Smooth muscle cell (in vitro differentiated cells): Measurements from ENCODE around the gene KCNMA1. TPM values are rescaled to one million over a fixed set of nuclear protein-coding genes. Genes with fewer than 3 reads are reported as not detected.

Experiments
- DNase-seq: peaks from one replicate; lab custom pipeline; 2025; ENCODE audit not compliant: unreplicated experiment; lab: John Stamatoyannopoulos, UW
- H2AFZ ChIP-seq: fragments of 200-600 bp; sonication (generic); 2 replicates; pipeline ENCODE4 v1.6.0; 2016; ENCODE audit warnings: antibody characterized with exemption, low read depth, mild to moderate bottlenecking
- H3F3A ChIP-seq: fragments of 200-600 bp; sonication (generic); 2 replicates; pipeline ENCODE4 v1.6.0; 2017; ENCODE audit warnings: antibody characterized with exemption, low read depth
- H3K27ac ChIP-seq: fragments of 200-600 bp; sonication (generic); 2 replicates; pipeline ENCODE4 v1.5.1; 2016; ENCODE audit warnings: low read depth, mild to moderate bottlenecking
- H3K27me3 ChIP-seq: fragments of 200-600 bp; sonication (generic); 2 replicates; pipeline ENCODE4 v1.6.1; 2016; ENCODE audit warnings: low read depth, mild to moderate bottlenecking
- H3K36me3 ChIP-seq: fragments of 200-600 bp; sonication (generic); 2 replicates; pipeline ENCODE4 v1.5.1; 2016; ENCODE audit warnings: low read depth
- H3K4me1 ChIP-seq: fragments of 200-600 bp; sonication (generic); 2 replicates; pipeline ENCODE4 v1.5.1; 2016; ENCODE audit warnings: low read depth
- H3K4me2 ChIP-seq: fragments of 200-600 bp; sonication (generic); 2 replicates; pipeline ENCODE4 v1.6.0; 2016; ENCODE audit warnings: mild to moderate bottlenecking
- H3K4me3 ChIP-seq: fragments of 200-600 bp; sonication (generic); 2 replicates; pipeline ENCODE4 v1.5.1; 2016; ENCODE audit warnings: mild to moderate bottlenecking
- H3K79me2 ChIP-seq: fragments of 200-600 bp; sonication (generic); 2 replicates; pipeline ENCODE4 v1.6.0; 2016; ENCODE audit warnings: low read depth, mild to moderate bottlenecking
- H3K9ac ChIP-seq: fragments of 200-600 bp; sonication (generic); 2 replicates; pipeline ENCODE4 v1.6.0; 2016; ENCODE audit warnings: low read depth
- H3K9me3 ChIP-seq: fragments of 200-600 bp; sonication (generic); replicated peaks from 2 replicates; pipeline ENCODE4 v1.5.1; 2016; ENCODE audit warnings: low read depth
- H4K20me1 ChIP-seq: fragments of 200-600 bp; sonication (generic); 2 replicates; pipeline ENCODE4 v1.6.0; 2016; ENCODE audit warnings: low read depth
- CTCF ChIP-seq: fragments of 200-600 bp; sonication (generic); IDR thresholded peaks from 2 replicates; pipeline ENCODE4 v1.5.1; 2017; ENCODE audit warnings: borderline replicate concordance, mild to moderate bottlenecking, antibody characterized with exemption; ENCODE audit not compliant: insufficient read depth, poor library complexity, severe bottlenecking
- WGBS: methylation state at CpG from one replicate; pipeline ENCODE4 v1.1.7; 2016; ENCODE audit warnings: low lambda C conversion rate; 5-methylcytosine and 5-hydroxymethylcytosine counted together
- polyA plus RNA-seq: library from polyadenylated mRNA; unstranded; fragments of >200 nt; fragmentation: Nextera tagmentation; extraction: Ambion mirVana; gene quantifications from 2 replicates; pipeline ENCODE4 v1.2.1, GENCODE V29; 2016
- total RNA-seq: library from RNA; depleted of rRNA; stranded (reverse); fragments of >200 nt; gene quantifications from 2 replicates; pipeline ENCODE4 v1.2.3, GENCODE V29; 2014

The KCNMA1 gene
- total and polyA plus RNA-seq, 2 experiments from 2014 or later, result 9.1 to 23.4 TPM

- Histone ChIP-seq H3K27me3 (no peaks in the 10 kb centered on the region), H2AFZ (no peak overlapping the region), H3K79me2 (no peaks in the 10 kb centered on the region), H4K20me1 (no peaks in the 10 kb centered on the region), H3K27ac (no peak overlapping the region), H3K4me1 (no peaks in the 10 kb centered on the region), H3K9ac (no peak overlapping the region), H3K36me3 (no peaks in the 10 kb centered on the region), H3K4me3 (no peak overlapping the region), H3F3A (no peaks in the 10 kb centered on the region), H3K9me3 (no peaks in the 10 kb centered on the region), H3K4me2 (no peak overlapping the region)
- DNase-seq, result no peak
- TF ChIP-seq CTCF, result no peak
Observed at GRCh38 chr10:77541944-77542343, 95.7 kb downstream of the KCNMA1 start.

GRCh38 chr10:77541247-77541646 is 96.4 kb downstream of the KCNMA1 start:
- no peak for TF ChIP-seq CTCF

GRCh38 chr10:77539147-77539935 is 98.3 kb downstream of the KCNMA1 start:
- Histone ChIP-seq H3K27me3 (no peaks in the 10 kb centered on the region), H3K4me1 (no peaks in the 10 kb centered on the region), H3K4me3 (no peak overlapping the region), H3K36me3 (no peaks in the 10 kb centered on the region), H4K20me1 (no peaks in the 10 kb centered on the region), H3K9me3 (no peaks in the 10 kb centered on the region), H2AFZ (no peak overlapping the region), H3F3A (no peaks in the 10 kb centered on the region), H3K27ac (no peak overlapping the region), H3K9ac (no peak overlapping the region), H3K79me2 (no peaks in the 10 kb centered on the region), H3K4me2 (no peak overlapping the region)
- DNase-seq, result no peak
- WGBS, result 70% methylated on average over 7 of the region's 7 CpGs
- no peak for TF ChIP-seq CTCF

More at GRCh38 chr10:77541247-77541646, 96.4 kb downstream of the KCNMA1 start:
- Histone ChIP-seq H3K79me2 (no peaks in the 10 kb centered on the region), H3K27ac (no peak overlapping the region), H3K9me3 (no peaks in the 10 kb centered on the region), H3K27me3 (no peaks in the 10 kb centered on the region), H3K4me2 (no peak overlapping the region), H3K4me1 (no peaks in the 10 kb centered on the region), H3K36me3 (no peaks in the 10 kb centered on the region), H3F3A (no peaks in the 10 kb centered on the region), H3K9ac (no peak overlapping the region), H2AFZ (no peak overlapping the region), H3K4me3 (no peak overlapping the region), H4K20me1 (no peaks in the 10 kb centered on the region)
- WGBS, result 100% methylated on average over 1 of the region's 1 CpG
- DNase-seq, result no peak
